Head of caudate nucleus (tissue), 42 donors: ENCODE data around the gene CSRP3.
"Not testable (repeated sequence)": the region's sequence is repeated elsewhere in the genome, so short reads cannot be mapped to it uniquely, and the experiment has no call there.

Experiments
- DNase-seq, 42 donors: peaks; one replicate each; pipeline versions ENCODE4 v3.0.0 to v3.0.0-alpha.2; 2020 to 2021; ENCODE audit warnings: mixed read lengths in 7 of 42
- intact Hi-C: fragments of 100-400 bp; cut with DNase I; formaldehyde crosslinking; loops from one replicate; pipeline ENCODE4 v1.15.0; 2022

CSRP3 gene

GRCh38 chr11:19161651-19162050, 40.1 kb downstream of the CSRP3 start:
- intact Hi-C loops: no loop called here
- DNase-seq: no peak

GRCh38 chr11:19160847-19161246, 40.9 kb downstream of the CSRP3 start:
- intact Hi-C loops: no loop called here
- no peak for DNase-seq

GRCh38 chr11:19156892-19157291, 44.9 kb downstream of the CSRP3 start:
- no peak for DNase-seq
- intact Hi-C loops: no loop called here

GRCh38 chr11:19145319-19145718, 56.5 kb downstream of the CSRP3 start:
- no peak for DNase-seq
- intact Hi-C loops: no loop called here

- DNase-seq, intact Hi-C loops: not testable (repeated sequence)
Observed at GRCh38 chr11:19136884-19137283, 64.9 kb downstream of the CSRP3 start.

- intact Hi-C loops: no loop called here
- DNase-seq: no peak
Observed at GRCh38 chr11:19134004-19134403, 67.8 kb downstream of the CSRP3 start.
